H1 (cell line): ENCODE measurements around the gene ARL5A. TPM values are rescaled to one million over a fixed set of nuclear protein-coding genes. Genes with fewer than 3 reads are reported as not detected.

Experiments used
- CTCF ChIA-PET: fragments of 300-600 bp; sonication (Branson Sonifier 250); formaldehyde crosslinking; loops from one replicate; lab custom pipeline; 2021; ENCODE audit not compliant: partially characterized antibody; lab: Charles Lee
- POLR2A ChIA-PET: fragments of 300-600 bp; sonication (Branson Sonifier 250); formaldehyde crosslinking; loops from one replicate; lab custom pipeline; 2021; ENCODE audit warnings: inconsistent platforms; ENCODE audit not compliant: partially characterized antibody; lab: Charles Lee
- DNase-seq, 2 experiments: peaks; one replicate each; pipeline versions ENCODE4 v3.0.0 to v3.0.0-alpha.2; 2010 to 2022; ENCODE audit warnings: low spot score in 2 of 2, low read depth in 1 of 2, mixed read lengths in 1 of 2
- FAIRE-seq: peaks from 2 replicates; lab custom pipeline; 2011; peaks lifted over from hg19 to GRCh38; lab: Jason Lieb, UNC
- H2AFZ ChIP-seq: 2 replicates; pipeline ENCODE4 v1.8.1; 2012; ENCODE audit warnings: low read length, inconsistent platforms
- H2AK5ac ChIP-seq: 2 replicates; pipeline ENCODE4 v1.6.1; 2013; ENCODE audit warnings: low read depth, low read length
- H2BK120ac ChIP-seq: replicated peaks from 2 replicates; pipeline ENCODE3; 2013; ENCODE audit warnings: low read depth, low read length, inconsistent platforms
- H2BK12ac ChIP-seq: 2 replicates; pipeline ENCODE4 v1.6.1; 2013; ENCODE audit warnings: low read depth, low read length
- H2BK15ac ChIP-seq: 2 replicates; pipeline ENCODE4 v1.6.1; 2013; ENCODE audit warnings: low read length
- H2BK20ac ChIP-seq: 2 replicates; pipeline ENCODE4 v1.6.1; 2013; ENCODE audit warnings: low read length
- H2BK5ac ChIP-seq: 2 replicates; pipeline ENCODE4 v1.6.1; 2013; ENCODE audit warnings: low read depth, low read length
- H3K14ac ChIP-seq: 2 replicates; pipeline ENCODE4 v1.6.1; 2013; ENCODE audit warnings: inconsistent platforms; ENCODE audit not compliant: insufficient read length
- H3K18ac ChIP-seq: 2 replicates; pipeline ENCODE4 v1.6.1; 2013; ENCODE audit warnings: low read length; ENCODE audit errors: extremely low read depth
- H3K23ac ChIP-seq: 2 replicates; pipeline ENCODE4 v1.6.1; 2013; ENCODE audit warnings: inconsistent platforms; ENCODE audit not compliant: insufficient read length
- H3K23me2 ChIP-seq: 2 replicates; pipeline ENCODE4 v1.6.1; 2013; ENCODE audit warnings: low read depth, low read length
- H3K27ac ChIP-seq: 2 replicates; pipeline ENCODE4 v1.6.1; 2011; ENCODE audit warnings: low read depth, low read length, inconsistent platforms
- H3K27me3 ChIP-seq, 4 experiments: replicated peaks in 1 of 4; 1 replicate in 1 of 4; 2 replicates in 3 of 4; pipeline versions ENCODE4 v1.6.1 to v1.8.1; 2011 to 2013; ENCODE audit warnings: low read length in 3 of 4, mild to moderate bottlenecking in 3 of 4, inconsistent platforms in 2 of 4, mixed read lengths in 2 of 4, moderate library complexity in 1 of 4; ENCODE audit not compliant: control insufficient read depth in 3 of 4, insufficient read depth in 3 of 4; ENCODE audit errors: extremely low read depth in 1 of 4
- H3K36me3 ChIP-seq, 4 experiments: 2 replicates each; pipeline versions ENCODE4 v1.6.1 to v1.8.1; 2011 to 2013; ENCODE audit warnings: mild to moderate bottlenecking in 4 of 4, low read length in 3 of 4, moderate library complexity in 2 of 4, control low read depth in 1 of 4, inconsistent platforms in 1 of 4; ENCODE audit not compliant: insufficient read depth in 4 of 4, control insufficient read depth in 2 of 4
- H3K4ac ChIP-seq: replicated peaks from 2 replicates; pipeline ENCODE3; 2013; ENCODE audit warnings: low read length, low read depth, mixed read lengths, inconsistent platforms; ENCODE audit not compliant: insufficient read length
- H3K4me1 ChIP-seq, 4 experiments: replicated peaks in 1 of 4; 1 replicate in 1 of 4; 2 replicates in 3 of 4; pipeline versions ENCODE4 v1.6.1 to v1.8.1; 2011 to 2013; ENCODE audit warnings: low read length in 3 of 4, inconsistent platforms in 2 of 4, mixed read lengths in 1 of 4; ENCODE audit not compliant: insufficient read depth in 4 of 4, control insufficient read depth in 3 of 4
- H3K4me2 ChIP-seq, 2 experiments: 2 replicates each; pipeline versions ENCODE4 v1.6.1 to v1.8.1; 2011 to 2013; ENCODE audit warnings: low read depth in 2 of 2, low read length in 2 of 2, control low read depth in 1 of 2, inconsistent platforms in 1 of 2, mild to moderate bottlenecking in 1 of 2; ENCODE audit not compliant: insufficient read depth in 1 of 2
- H3K4me3 ChIP-seq, 4 experiments: fragments of 200-600, 300-600 bp in 1 of 4; sonication (generic), shearing (Covaris generic), sonication (Bioruptor Twin) in 1 of 4; 2 replicates each; pipeline versions ENCODE4 v1.5.1 to v1.8.1; 2011 to 2016; ENCODE audit warnings: low read length in 4 of 4, low read depth in 3 of 4, control low read depth in 2 of 4, inconsistent platforms in 2 of 4, mild to moderate bottlenecking in 2 of 4, mixed read lengths in 1 of 4, moderate library complexity in 1 of 4; ENCODE audit not compliant: insufficient read depth in 2 of 4; ENCODE audit errors: extremely low read depth in 1 of 4
- H3K56ac ChIP-seq: replicated peaks from 2 replicates; pipeline ENCODE3; 2013; ENCODE audit warnings: low read depth, mild to moderate bottlenecking, mixed read lengths, low read length, inconsistent platforms; ENCODE audit not compliant: insufficient read length
- H3K79me1 ChIP-seq: 2 replicates; pipeline ENCODE4 v1.6.1; 2013; ENCODE audit warnings: low read depth, low read length, control low read depth
- H3K79me2 ChIP-seq, 2 experiments: 2 replicates each; pipeline versions ENCODE4 v1.6.1 to v1.8.1; 2012 to 2013; ENCODE audit warnings: low read length in 2 of 2, mild to moderate bottlenecking in 2 of 2, inconsistent platforms in 1 of 2; ENCODE audit not compliant: insufficient read depth in 2 of 2, control insufficient read depth in 1 of 2
- H3K9ac ChIP-seq, 4 experiments: replicated peaks in 1 of 4; 1 replicate in 1 of 4; 2 replicates in 3 of 4; pipeline versions ENCODE4 v1.6.1 to v1.8.1; 2011 to 2013; ENCODE audit warnings: low read depth in 3 of 4, low read length in 3 of 4, control low read depth in 2 of 4, mild to moderate bottlenecking in 2 of 4, moderate library complexity in 2 of 4, inconsistent platforms in 1 of 4; ENCODE audit errors: extremely low read depth in 1 of 4
- H3K9me3 ChIP-seq, 2 experiments: 2 replicates each; pipeline versions ENCODE4 v1.6.1 to v1.8.1; 2012 to 2013; ENCODE audit warnings: mild to moderate bottlenecking in 2 of 2, moderate library complexity in 2 of 2, control low read depth in 1 of 2, inconsistent platforms in 1 of 2, low read depth in 1 of 2, low read length in 1 of 2, mixed read lengths in 1 of 2; ENCODE audit not compliant: insufficient read depth in 2 of 2
- H4K20me1 ChIP-seq, 2 experiments: replicated peaks in 1 of 2; 2 replicates each; pipeline versions ENCODE3 to v1.8.1; 2011 to 2013; ENCODE audit warnings: inconsistent platforms in 2 of 2, low read length in 2 of 2, mild to moderate bottlenecking in 1 of 2; ENCODE audit not compliant: insufficient read depth in 2 of 2, control insufficient read depth in 1 of 2
- H4K5ac ChIP-seq: 2 replicates; pipeline ENCODE4 v1.6.1; 2013; ENCODE audit warnings: low read length, low read depth, mixed read lengths, inconsistent platforms; ENCODE audit not compliant: insufficient read length
- H4K8ac ChIP-seq: 2 replicates; pipeline ENCODE4 v1.8.0; 2013; ENCODE audit warnings: mild to moderate bottlenecking, moderate library complexity, low read length, inconsistent platforms; ENCODE audit not compliant: insufficient read depth; ENCODE audit errors: extremely low read depth
- H4K91ac ChIP-seq: replicated peaks from 2 replicates; pipeline ENCODE3; 2013; ENCODE audit warnings: low read length, mixed read lengths, inconsistent platforms; ENCODE audit not compliant: insufficient read length
- ASH2L ChIP-seq: fragments of 200-600, 300-600 bp; sonication (generic); IDR thresholded peaks from one replicate; pipeline ENCODE4 v1.7.1; 2017; ENCODE audit warnings: low read length
- BACH1 ChIP-seq: IDR thresholded peaks from 2 replicates; pipeline ENCODE4 v1.6.1; 2012; ENCODE audit warnings: low read length, improper control_type of control experiment
- BCL11A ChIP-seq, 2 experiments: IDR thresholded peaks; one replicate each; pipeline ENCODE4 v1.6.1; 2011; ENCODE audit warnings: low read depth in 2 of 2, low read length in 2 of 2, mild to moderate bottlenecking in 2 of 2
- CBX5 ChIP-seq: fragments of 300-800, 300-1000 bp; sonication (generic); IDR thresholded peaks from 2 replicates; pipeline ENCODE4 v1.7.1; 2016; ENCODE audit warnings: antibody characterized with exemption, low read length, low read depth
- CEBPB ChIP-seq: IDR thresholded peaks from 2 replicates; pipeline ENCODE4 v1.6.1; 2012; ENCODE audit warnings: low read depth, low read length
- HDAC6 ChIP-seq: IDR thresholded peaks from one replicate; pipeline ENCODE4 v1.7.1; 2012; ENCODE audit warnings: low read depth, mild to moderate bottlenecking, inconsistent platforms, low read length, moderate library complexity
- NANOG ChIP-seq: IDR thresholded peaks from 2 replicates; pipeline ENCODE4 v1.6.1; 2011; ENCODE audit warnings: low read length, low read depth, mild to moderate bottlenecking, inconsistent platforms; ENCODE audit not compliant: insufficient read depth, poor library complexity, severe bottlenecking
- POU5F1 ChIP-seq: IDR thresholded peaks from 2 replicates; pipeline ENCODE4 v1.6.1; 2011; ENCODE audit warnings: low read depth, mild to moderate bottlenecking, low read length, moderate library complexity
- RBBP5 ChIP-seq: IDR thresholded peaks from 2 replicates; pipeline ENCODE4 v1.7.1; 2012; ENCODE audit warnings: low read depth, mild to moderate bottlenecking, inconsistent platforms, low read length, moderate library complexity, borderline replicate concordance
- RNF2 ChIP-seq: fragments of 200-900, 300-1000 bp; sonication (generic); IDR thresholded peaks from 2 replicates; pipeline ENCODE4 v1.7.1; 2016; ENCODE audit warnings: borderline replicate concordance, low read depth, mild to moderate bottlenecking, antibody characterized with exemption, low read length; ENCODE audit not compliant: poor library complexity, severe bottlenecking; ENCODE audit errors: missing control alignments
- SIN3A ChIP-seq, 2 experiments: IDR thresholded peaks in 1 of 2; conservative IDR thresholded peaks in 1 of 2; 2 replicates each; pipeline ENCODE4 v1.6.1; 2011 to 2012; ENCODE audit warnings: low read length in 2 of 2, improper control_type of control experiment in 1 of 2, low read depth in 1 of 2, mild to moderate bottlenecking in 1 of 2
- SIRT6 ChIP-seq: IDR thresholded peaks from one replicate; pipeline ENCODE4 v1.7.1; 2012; ENCODE audit warnings: low read length, inconsistent platforms
- SIX5 ChIP-seq: IDR thresholded peaks from 2 replicates; pipeline ENCODE4 v1.6.1; 2011; ENCODE audit warnings: mild to moderate bottlenecking, low read depth, low read length
- SP1 ChIP-seq: IDR thresholded peaks from 2 replicates; pipeline ENCODE4 v1.6.1; 2011; ENCODE audit warnings: low read depth, low read length
- SP2 ChIP-seq: IDR thresholded peaks from 2 replicates; pipeline ENCODE4 v1.6.1; 2012; ENCODE audit warnings: mild to moderate bottlenecking, low read length, inconsistent platforms
- WGBS, 2 experiments: shearing (Covaris generic) in 1 of 2; methylation state at CpG; one replicate each; pipeline versions ENCODE4 v1.1.6 to v1.1.7; 2013 to 2015; ENCODE audit warnings: low lambda C conversion rate in 2 of 2, mixed read lengths in 2 of 2, inconsistent platforms in 1 of 2, low coverage in 1 of 2, missing lambda C conversion rate in 1 of 2; ENCODE audit not compliant: insufficient replicate concordance in 2 of 2, insufficient coverage in 1 of 2, insufficient read length in 1 of 2; ENCODE audit errors: extremely low coverage in 1 of 2, missing lambda C conversion rate in 1 of 2; 5-methylcytosine and 5-hydroxymethylcytosine counted together
- polyA plus RNA-seq, 7 experiments: library from polyadenylated mRNA; depleted of rRNA in 3 of 7; stranded (reverse) in 5 of 7; unstranded in 2 of 7; fragments of >200 nt in 5 of 7; fragments of 200-250 nt in 2 of 7; gene quantifications; 1 replicate in 5 of 7; 2 replicates in 1 of 7; 4 replicates in 1 of 7; pipeline versions ENCODE4 v1.2.1 to v1.2.3, GENCODE V29; 2011 to 2013; ENCODE audit warnings: missing spikeins in 2 of 7, mixed read lengths in 2 of 7
- total RNA-seq: library from RNA; stranded (reverse); fragmentation: NEBNext Ultra II Directional; extraction: Animal tissue kit (Norgen Biotek cat#: 25700); gene quantifications from 2 replicates; pipeline ENCODE4 v1.2.1, GENCODE V29; 2021

ARL5A gene
- total and polyA plus RNA-seq, 2 of the 8 experiments (the other 6 are each of a cell fraction or from before 2014, with no cell fraction given), result 12.6 to 86.3 TPM

- Histone ChIP-seq H2BK5ac (no peak overlapping the region), H3K4me1 (peaks cover 0 to 17% (median 9%) of the 10 kb centered on the region in 4 experiments; a peak in 5 of 7 replicates), H2AFZ (no peak overlapping the region), H3K23ac (no peak overlapping the region), H4K91ac (no peak overlapping the region), H3K4me3 (no peak overlapping the region), H3K27ac (no peak overlapping the region), H3K23me2 (no peaks in the 10 kb centered on the region; the same call in 1 of the 2 replicates), H2BK120ac (no peak overlapping the region), H2BK15ac (no peak overlapping the region), H2BK12ac (no peak overlapping the region), H4K5ac (no peak overlapping the region), H3K56ac (no peak overlapping the region), H3K27me3 (no peaks in the 10 kb centered on the region), H4K8ac (no peak overlapping the region), H3K9ac (no peak overlapping the region), H3K4me2 (peak overlapping the region in 1 of 2 experiments; percentile 23; a peak in 2 of 4 replicates), H3K9me3 (no peaks in the 10 kb centered on the region), H2BK20ac (no peak overlapping the region), H3K36me3 (no peaks in the 10 kb centered on the region), H3K79me1 (no peaks in the 10 kb centered on the region), H3K4ac (no peak overlapping the region), H3K79me2 (peaks cover 23 to 78% of the 10 kb centered on the region in 2 experiments), H3K14ac (no peak overlapping the region), H2AK5ac (no peak overlapping the region), H3K18ac (no peak overlapping the region), H4K20me1 (peaks cover 8 to 11% of the 10 kb centered on the region in 2 experiments)
- ChIA-PET CTCF (interaction anchor here (0.5 to 1.7 kb wide), 2 partner anchors 100 to 158 kb away, joined by 3 to 4 read pairs; no protein-coding TSS in a partner anchor), POLR2A (interaction anchor here (0.6 to 1.7 kb wide), 3 partner anchors 9 to 216 kb away, joined by 3 read pairs; no protein-coding TSS in a partner anchor)
- no peak for FAIRE-seq
- WGBS, 2 experiments, result 75% methylated on average over 2 of the region's 2 CpGs; no CpG with 5 or more reads in 1 of the 2 experiments
- DNase-seq, result no peak
- TF ChIP-seq CEBPB (no peak), BCL11A (IDR thresholded peaks at IDR 0.05; ENCODE audit: low read depth in 2 of 2, low read length in 2 of 2) (no peak), HDAC6 (no peak), BACH1 (no peak), POU5F1 (no peak), RNF2 (no peak), SIRT6 (no peak), SP1 (no peak), SP2 (no peak), SIN3A (conservative IDR thresholded peaks at IDR 0.05 in 1 of 2, IDR thresholded peaks at IDR 0.05 in 1 of 2; ENCODE audit: low read depth in 1 of 2, low read length in 2 of 2) (no peak), CBX5 (no peak), RBBP5 (no peak), ASH2L (no peak), SIX5 (no peak), NANOG (no peak)
Observed at GRCh38 chr2:151824886-151825285, 3.3 kb downstream of the ARL5A start.
